K562 (cell line): ENCODE measurements around the gene RNU6-1. TPM values are rescaled to one million over a fixed set of nuclear protein-coding genes. Genes with fewer than 3 reads are reported as not detected.

Experiments used
- ARID3B ChIP-seq: fragments of 250-450 bp; sonication (Bioruptor Pico); IDR thresholded peaks from 2 replicates; pipeline ENCODE4 v1.4.0; 2020; ENCODE audit warnings: borderline replicate concordance
- EHMT2 ChIP-seq: fragments of 450-650 bp; IDR thresholded peaks from 2 replicates; pipeline ENCODE4 v1.6.1; 2018; ENCODE audit warnings: antibody characterized with exemption
- HBP1 ChIP-seq: fragments of 450-650 bp; formaldehyde crosslinking; IDR thresholded peaks from 2 replicates; pipeline ENCODE4 v1.4.0; 2022; ENCODE audit warnings: missing genetic modification characterization
- HNRNPK ChIP-seq: fragments of 200-400 bp; formaldehyde crosslinking; IDR thresholded peaks from one replicate; pipeline ENCODE4 v1.6.1; 2018; ENCODE audit warnings: mild to moderate bottlenecking, low read depth, low read length; ENCODE audit not compliant: poor library complexity, severe bottlenecking
- KLF10 ChIP-seq: fragments of 250-450 bp; sonication (Bioruptor Pico); IDR thresholded peaks from 2 replicates; pipeline ENCODE4 v1.6.1; 2021; ENCODE audit warnings: matching md5 sums
- NR4A1 ChIP-seq, 2 experiments: fragments of 250-450 bp in 1 of 2; fragments of 450-650 bp in 1 of 2; sonication (Bioruptor Pico) in 1 of 2; IDR thresholded peaks; 2 replicates each; pipeline versions ENCODE4 v1.4.0 to v1.6.1; 2016 to 2020; ENCODE audit warnings: mild to moderate bottlenecking in 2 of 2, missing compliant biosample characterization in 1 of 2, missing genetic modification characterization in 1 of 2, moderate library complexity in 1 of 2
- POLR3A ChIP-seq: IDR thresholded peaks from 2 replicates; pipeline ENCODE4 v1.6.1; 2011; ENCODE audit warnings: borderline replicate concordance, mild to moderate bottlenecking, moderate library complexity; ENCODE audit not compliant: insufficient read length, insufficient read depth; ENCODE audit errors: extremely low read depth
- RNF2 ChIP-seq: sonication (generic); IDR thresholded peaks from 2 replicates; pipeline ENCODE4 v1.6.1; 2016
- SIRT6 ChIP-seq: IDR thresholded peaks from one replicate; pipeline ENCODE4 v1.6.1; 2012; ENCODE audit warnings: low read depth, mild to moderate bottlenecking, control low read depth, inconsistent platforms, low read length, moderate library complexity
- ZBTB2 ChIP-seq: fragments of 450-650 bp; IDR thresholded peaks from 2 replicates; pipeline ENCODE4 v1.6.1; 2016; ENCODE audit warnings: antibody characterized with exemption
- ZNF24 ChIP-seq: fragments of 450-650 bp; IDR thresholded peaks from 2 replicates; pipeline ENCODE4 v1.6.1; 2016
- ZNF316 ChIP-seq: fragments of 450-650 bp; IDR thresholded peaks from 2 replicates; pipeline ENCODE4 v1.6.1; 2016
- ZNF347 ChIP-seq: fragments of 450-650 bp; formaldehyde crosslinking; IDR thresholded peaks from 2 replicates; pipeline ENCODE4 v1.4.0; 2020; ENCODE audit warnings: low read depth, mild to moderate bottlenecking, moderate library complexity
- ZNF354B ChIP-seq: fragments of 250-450 bp; sonication (Bioruptor Pico); IDR thresholded peaks from 2 replicates; pipeline ENCODE4 v1.4.0; 2020
- polyA plus RNA-seq, 8 experiments: library from polyadenylated mRNA; depleted of rRNA in 4 of 8; stranded (reverse) in 5 of 8; unstranded in 3 of 8; fragments of >200 nt; fragmentation: Nextera tagmentation in 2 of 8; fragmentation: Illumina TruSeq in 1 of 8; extraction: Ambion mirVana in 2 of 8; extraction: Trizol in 1 of 8; gene quantifications; 2 replicates each; pipeline versions ENCODE4 v1.2.1 to v1.2.3, GENCODE V29; 2011 to 2014; ENCODE audit warnings: inconsistent platforms in 1 of 8, missing spikeins in 1 of 8
- total RNA-seq, 7 experiments: library from RNA; depleted of rRNA in 6 of 7; stranded (reverse); fragments of >200 nt in 6 of 7; fragmentation: Illumina TruSeq in 2 of 7; extraction: Trizol in 2 of 7; gene quantifications; 2 replicates each; pipeline versions ENCODE4 v1.2.1 to v1.2.3, GENCODE V29; 2011 to 2021; ENCODE audit warnings: low replicate concordance in 1 of 7
- TF ChIP-seq, protein P1 (sequence below): fragments of 450-650 bp; IDR thresholded peaks from 2 replicates; pipeline ENCODE4 v1.7.1; 2018; ENCODE audit warnings: mild to moderate bottlenecking, low read depth; ENCODE audit not compliant: partially characterized antibody
- TF ChIP-seq, protein P2 (sequence below): fragments of 250-450 bp; sonication (Bioruptor Pico); IDR thresholded peaks from 2 replicates; pipeline ENCODE4 v1.9.0; 2021; ENCODE audit warnings: mild to moderate bottlenecking, inconsistent platforms

Gene RNU6-1
- total and polyA plus RNA-seq, 9 of the 15 experiments (the other 6 are each of a cell fraction or from before 2014, with no cell fraction given): not detected

DNA sequence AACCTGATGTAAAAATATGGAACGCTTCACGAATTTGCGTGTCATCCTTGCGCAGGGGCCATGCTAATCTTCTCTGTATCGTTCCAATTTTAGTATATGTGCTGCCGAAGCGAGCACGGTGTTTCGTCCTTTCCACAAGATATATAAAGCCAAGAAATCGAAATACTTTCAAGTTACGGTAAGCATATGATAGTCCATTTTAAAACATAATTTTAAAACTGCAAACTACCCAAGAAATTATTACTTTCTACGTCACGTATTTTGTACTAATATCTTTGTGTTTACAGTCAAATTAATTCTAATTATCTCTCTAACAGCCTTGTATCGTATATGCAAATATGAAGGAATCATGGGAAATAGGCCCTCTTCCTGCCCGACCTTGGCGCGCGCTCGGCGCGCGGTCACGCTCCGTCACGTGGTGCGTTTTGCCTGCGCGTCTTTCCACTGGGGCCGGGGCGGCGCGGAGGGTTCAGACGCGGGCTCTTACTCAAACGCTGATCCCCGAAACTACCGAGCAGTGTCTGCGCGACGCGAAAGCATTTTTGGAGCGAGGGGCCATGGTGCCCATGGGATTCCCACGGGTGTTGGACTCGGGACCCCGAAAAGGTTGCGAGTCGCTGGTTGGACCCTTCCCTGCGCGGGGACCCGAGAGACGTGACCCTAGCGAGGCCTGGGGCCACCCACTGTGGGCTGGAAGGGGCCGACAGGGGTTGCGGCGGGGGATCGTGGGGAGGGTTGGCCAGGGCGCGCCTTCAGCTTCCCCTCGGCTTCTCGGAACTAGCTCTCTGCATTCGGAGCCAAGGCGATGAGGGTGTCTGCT is at the start of gene RNU6-1 (continued):
- no peak for TF ChIP-seq KLF10 (CRISPR knock-in tag)
- peak; percentile 17; the same call in 1 of the 2 replicates for TF ChIP-seq ZBTB2
- TF ChIP-seq ZNF316: peak; percentile 67
- no peak for TF ChIP-seq RNF2
- TF ChIP-seq ZNF24: no peak
- TF ChIP-seq, protein P1, sequence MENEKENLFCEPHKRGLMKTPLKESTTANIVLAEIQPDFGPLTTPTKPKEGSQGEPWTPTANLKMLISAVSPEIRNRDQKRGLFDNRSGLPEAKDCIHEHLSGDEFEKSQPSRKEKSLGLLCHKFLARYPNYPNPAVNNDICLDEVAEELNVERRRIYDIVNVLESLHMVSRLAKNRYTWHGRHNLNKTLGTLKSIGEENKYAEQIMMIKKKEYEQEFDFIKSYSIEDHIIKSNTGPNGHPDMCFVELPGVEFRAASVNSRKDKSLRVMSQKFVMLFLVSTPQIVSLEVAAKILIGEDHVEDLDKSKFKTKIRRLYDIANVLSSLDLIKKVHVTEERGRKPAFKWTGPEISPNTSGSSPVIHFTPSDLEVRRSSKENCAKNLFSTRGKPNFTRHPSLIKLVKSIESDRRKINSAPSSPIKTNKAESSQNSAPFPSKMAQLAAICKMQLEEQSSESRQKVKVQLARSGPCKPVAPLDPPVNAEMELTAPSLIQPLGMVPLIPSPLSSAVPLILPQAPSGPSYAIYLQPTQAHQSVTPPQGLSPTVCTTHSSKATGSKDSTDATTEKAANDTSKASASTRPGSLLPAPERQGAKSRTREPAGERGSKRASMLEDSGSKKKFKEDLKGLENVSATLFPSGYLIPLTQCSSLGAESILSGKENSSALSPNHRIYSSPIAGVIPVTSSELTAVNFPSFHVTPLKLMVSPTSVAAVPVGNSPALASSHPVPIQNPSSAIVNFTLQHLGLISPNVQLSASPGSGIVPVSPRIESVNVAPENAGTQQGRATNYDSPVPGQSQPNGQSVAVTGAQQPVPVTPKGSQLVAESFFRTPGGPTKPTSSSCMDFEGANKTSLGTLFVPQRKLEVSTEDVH: no peak
- no peak for TF ChIP-seq ZNF347 (CRISPR knock-in tag)
- TF ChIP-seq SIRT6: no peak
- TF ChIP-seq, protein P2, sequence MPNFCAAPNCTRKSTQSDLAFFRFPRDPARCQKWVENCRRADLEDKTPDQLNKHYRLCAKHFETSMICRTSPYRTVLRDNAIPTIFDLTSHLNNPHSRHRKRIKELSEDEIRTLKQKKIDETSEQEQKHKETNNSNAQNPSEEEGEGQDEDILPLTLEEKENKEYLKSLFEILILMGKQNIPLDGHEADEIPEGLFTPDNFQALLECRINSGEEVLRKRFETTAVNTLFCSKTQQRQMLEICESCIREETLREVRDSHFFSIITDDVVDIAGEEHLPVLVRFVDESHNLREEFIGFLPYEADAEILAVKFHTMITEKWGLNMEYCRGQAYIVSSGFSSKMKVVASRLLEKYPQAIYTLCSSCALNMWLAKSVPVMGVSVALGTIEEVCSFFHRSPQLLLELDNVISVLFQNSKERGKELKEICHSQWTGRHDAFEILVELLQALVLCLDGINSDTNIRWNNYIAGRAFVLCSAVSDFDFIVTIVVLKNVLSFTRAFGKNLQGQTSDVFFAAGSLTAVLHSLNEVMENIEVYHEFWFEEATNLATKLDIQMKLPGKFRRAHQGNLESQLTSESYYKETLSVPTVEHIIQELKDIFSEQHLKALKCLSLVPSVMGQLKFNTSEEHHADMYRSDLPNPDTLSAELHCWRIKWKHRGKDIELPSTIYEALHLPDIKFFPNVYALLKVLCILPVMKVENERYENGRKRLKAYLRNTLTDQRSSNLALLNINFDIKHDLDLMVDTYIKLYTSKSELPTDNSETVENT: peak; percentile 47; the same call in 1 of the 2 replicates
- TF ChIP-seq HBP1: no peak
- TF ChIP-seq ZNF354B: no peak
- no peak for TF ChIP-seq NR4A1 (CRISPR knock-in tag; IDR thresholded peaks at IDR 0.05)
- TF ChIP-seq NR4A1 (tag; IDR thresholded peaks at IDR 0.05): no peak; the same call in 1 of the 2 replicates
- TF ChIP-seq POLR3A: peak; percentile 92
- no peak for TF ChIP-seq EHMT2
- no peak for TF ChIP-seq HNRNPK
- no peak for TF ChIP-seq ARID3B (CRISPR knock-in tag)
